NCI-H345 treated with DMSO at 0.1 percent for 48 hours (cell line): ENCODE measurements around the gene C8B.

ENCODE experiments used
- DNase-seq: peaks from one replicate; lab custom pipeline; 2025; ENCODE audit not compliant: unreplicated experiment; lab: John Stamatoyannopoulos, UW

Gene C8B

DNA sequence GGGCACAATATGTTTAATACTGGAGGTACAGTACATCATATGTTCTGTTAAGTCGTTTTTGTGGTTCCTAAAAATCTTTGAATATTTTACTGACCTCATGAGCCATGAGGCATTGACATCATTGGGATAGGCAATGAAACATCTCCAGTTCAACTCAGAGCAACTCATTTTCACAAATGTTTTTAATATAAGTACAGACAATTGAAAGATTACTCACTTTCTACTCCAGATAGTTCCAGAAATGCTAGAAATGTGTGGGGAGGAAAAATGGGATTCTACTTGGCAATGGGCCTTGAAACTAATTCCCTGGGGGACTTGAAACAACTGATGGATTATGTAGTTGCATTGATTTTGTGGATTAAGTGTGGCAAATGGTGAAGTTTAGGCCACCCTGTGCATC, 7.2 kb upstream of the C8B start:
- DNase-seq: no peak

- DNase-seq: no peak
Observed at GRCh38 chr1:56970280-56970679, 4.5 kb upstream of the C8B start.

DNA sequence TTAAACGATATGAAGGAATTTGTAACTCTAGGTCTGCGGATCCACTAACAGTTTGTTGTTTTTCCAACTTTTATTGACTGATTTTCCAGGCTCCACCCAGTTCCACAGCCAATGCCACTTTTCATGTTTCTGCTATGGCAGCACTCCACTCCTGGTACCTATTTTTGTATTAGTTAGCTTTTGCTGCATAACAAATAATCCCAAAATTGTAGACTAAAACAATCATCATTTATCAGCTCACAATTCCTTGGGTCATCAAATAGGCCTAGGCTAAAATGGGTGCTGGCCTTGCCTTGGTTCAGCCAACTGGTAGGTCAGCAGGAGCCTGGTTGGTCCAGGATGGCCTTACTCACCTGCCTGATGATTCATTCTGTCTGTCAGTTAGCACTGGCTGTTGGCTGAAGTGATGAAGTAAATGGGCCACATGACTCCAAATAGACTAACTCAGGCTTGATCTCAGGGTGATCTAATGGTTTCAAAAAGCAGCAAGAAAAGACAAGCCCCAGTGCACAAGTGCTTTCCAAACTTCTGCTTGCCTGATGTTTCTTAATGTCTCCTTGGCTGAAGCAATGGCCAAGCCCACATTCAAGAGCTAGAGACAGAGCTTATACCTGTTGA, 3.2 kb upstream of the C8B start:
- DNase-seq: no peak

DNA sequence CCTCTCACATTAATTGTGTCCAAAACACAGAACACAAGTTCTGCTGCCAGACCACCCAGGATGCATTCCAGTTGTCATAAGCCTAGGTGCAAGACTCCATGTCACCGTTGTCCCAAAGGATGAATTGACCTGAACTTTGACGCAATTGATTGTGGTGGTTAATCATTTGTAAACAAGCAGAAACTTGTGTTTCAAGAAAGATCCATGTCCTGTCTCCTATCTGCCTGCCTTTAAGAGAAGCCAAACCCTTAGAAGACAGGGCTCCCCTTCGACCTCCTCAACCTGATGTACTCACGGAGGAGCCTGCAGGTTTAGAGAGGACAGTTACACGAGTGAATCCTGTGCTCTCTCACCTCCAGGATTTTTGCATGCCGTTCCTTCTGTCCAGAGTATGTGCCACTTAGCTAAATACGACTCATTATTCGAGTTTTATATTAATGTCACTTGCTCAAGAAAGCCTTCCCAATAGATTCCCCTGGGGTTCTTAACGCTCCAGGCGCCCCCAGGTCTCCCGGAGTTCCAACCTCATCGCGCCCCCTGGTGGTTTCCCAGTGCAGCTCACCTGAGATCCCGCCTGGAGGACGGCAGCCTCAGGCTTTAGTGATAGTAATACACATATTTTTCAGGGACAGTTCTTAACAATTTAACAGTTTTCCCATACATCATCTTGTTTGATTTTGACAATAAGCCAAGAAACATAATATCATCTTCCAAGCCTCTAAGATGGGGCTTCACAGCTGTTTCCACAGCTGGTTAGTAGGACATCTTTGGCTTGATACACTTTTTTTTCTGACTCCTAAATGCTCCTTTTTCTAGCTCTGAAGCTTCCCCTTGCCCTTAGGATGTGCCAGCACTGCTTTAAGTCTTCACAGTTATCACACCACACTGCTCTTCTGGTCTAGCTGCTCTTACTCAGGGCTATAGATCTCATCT, 2.4 kb upstream of the C8B start:
- DNase-seq: no peak

- no peak for DNase-seq
Observed at GRCh38 chr1:56967355-56967754, 1.5 kb upstream of the C8B start.

DNA sequence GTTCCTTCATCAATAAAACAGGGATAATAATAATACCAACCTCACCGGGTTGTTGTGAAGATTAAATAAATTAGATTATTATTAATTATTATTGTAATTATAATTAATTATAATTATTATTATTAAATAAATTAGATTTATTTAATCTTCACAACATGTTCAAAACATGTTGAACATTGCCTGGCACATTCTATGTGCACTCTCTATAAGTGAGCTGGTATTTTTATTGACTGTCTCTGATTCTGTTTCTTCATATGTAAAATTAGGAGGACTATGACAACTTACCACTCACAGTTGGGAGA, 834 bp upstream of the C8B start:
- DNase-seq: no peak

DNA sequence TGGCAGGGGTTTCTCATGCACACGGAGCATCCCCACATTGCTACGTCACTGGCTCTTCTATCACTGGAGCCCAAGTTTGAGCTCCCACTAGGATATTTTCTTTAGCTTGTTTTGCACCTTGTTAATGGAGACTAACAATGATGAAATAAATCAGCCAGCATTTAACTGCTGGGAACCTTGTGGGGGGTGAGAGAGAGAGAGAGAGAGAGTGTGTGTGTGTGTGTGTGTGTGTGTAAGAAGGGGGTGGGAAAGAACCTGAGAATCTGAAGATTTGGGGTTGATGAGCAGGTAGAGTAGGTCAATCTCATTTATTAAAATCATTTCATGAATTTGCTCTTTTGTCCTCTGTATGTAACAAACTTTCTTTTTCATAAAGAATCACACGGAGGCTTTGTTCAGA, 624 bp downstream of the C8B start:
- no peak for DNase-seq

DNA sequence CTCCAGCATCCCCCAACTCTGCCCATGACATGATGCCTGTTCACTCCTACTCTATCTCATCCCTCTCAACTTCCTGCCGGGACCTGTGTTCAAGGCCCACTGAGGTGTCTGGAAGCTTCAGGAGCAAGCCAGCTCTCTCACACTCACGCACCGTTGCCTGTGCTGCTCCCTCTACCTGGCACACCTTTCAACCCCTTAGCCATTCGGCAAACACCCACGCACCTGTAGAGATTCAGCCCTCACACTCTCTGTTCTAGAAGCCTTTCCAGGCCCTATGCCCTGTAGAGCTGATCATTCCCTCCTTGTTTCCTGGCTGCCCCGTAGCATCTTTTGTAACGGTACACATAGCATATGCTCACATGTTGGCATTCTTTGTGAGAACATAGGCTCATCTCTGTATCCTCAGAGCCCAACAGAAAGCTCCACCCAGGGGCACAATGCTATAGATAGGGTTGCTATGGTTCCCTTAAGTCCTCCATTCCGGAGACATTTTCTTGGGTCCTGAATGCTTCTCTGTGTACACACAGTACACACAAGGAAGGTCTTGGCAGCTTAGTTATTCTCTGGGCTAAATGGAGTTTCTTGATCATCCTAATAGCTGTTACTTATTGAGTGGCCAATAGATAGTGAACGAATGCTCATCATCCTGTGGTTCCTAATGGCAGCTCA, 1.3 kb downstream of the C8B start:
- DNase-seq: no peak

- DNase-seq: no peak
Observed at GRCh38 chr1:56963667-56964066, 2.1 kb downstream of the C8B start.

DNA sequence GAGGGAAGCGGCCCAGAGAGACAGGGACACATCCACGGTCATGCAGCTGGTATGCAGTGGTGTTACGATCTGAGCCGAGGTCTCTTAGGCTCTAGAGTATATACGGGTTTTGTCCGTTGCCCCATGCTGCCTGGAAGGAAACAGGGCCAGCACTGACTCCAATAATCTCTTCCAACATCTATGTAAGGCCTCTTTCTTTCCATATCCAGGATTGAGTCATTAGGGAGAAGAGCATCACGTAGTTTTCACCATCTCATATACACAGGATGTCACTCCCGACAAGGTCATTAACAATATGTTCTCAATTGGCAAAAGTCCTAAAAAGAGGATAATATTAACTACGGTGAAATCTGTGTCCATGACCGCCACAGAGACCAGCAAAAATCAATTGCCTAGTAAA, 4.4 kb downstream of the C8B start:
- DNase-seq: no peak

DNA sequence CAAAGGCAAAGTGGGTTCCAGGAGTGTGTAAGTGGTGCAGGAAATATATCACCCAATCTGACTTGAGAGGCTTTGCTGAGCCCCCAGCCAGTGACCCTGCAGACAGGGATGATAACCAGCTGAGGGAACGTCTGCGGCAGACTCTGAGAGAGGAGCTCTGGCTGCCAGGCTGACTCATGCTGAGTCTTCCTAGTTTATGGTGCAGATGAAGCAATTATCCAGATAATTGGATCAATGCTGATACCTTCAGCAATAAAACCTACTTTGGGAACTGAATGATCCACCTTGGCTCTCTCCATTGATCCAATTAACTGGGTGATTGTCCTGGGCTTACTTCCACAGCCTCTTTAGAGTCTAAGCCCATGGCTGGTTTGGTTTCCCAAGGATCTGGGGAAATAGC, 7.3 kb downstream of the C8B start:
- no peak for DNase-seq

DNA sequence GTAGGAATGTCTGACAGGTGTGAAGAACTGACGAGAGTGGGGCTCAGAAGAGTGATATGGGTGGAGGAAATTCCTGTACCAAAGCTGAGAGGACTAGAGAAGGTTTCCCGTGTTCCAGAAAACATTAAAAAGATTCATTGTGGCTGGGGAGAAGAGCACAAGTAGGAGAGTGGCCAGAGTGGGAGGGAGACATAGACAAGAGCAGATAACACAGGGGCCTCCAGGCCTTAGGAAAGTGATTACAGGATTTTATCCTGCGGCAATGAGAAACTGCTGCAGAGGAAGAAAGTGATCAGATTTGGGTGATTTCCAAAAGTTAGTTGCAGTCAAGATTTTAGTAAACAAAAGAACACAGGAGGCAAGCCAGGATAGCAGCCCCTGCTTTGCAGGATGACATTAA, 7.9 kb downstream of the C8B start:
- no peak for DNase-seq

DNA sequence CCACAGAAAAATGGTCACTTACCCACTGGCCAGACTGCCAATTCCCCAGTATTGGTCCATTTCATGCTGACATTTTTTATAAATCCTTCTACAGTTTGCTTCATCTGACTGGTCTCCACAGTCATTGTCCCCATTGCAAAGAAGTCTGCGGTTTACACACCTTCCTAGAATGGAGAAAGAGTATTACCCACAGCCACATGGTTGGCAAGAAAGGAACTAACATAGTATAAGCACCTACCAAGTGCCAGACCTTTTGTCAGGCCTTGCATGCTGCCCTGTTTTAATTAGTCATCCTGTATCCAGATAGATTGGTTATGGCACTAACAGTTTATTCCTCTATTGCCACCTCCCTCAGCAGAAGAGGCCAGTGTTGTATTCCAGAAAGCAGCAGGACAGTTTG, 11.2 kb downstream of the C8B start:
- no peak for DNase-seq

- no peak for DNase-seq
Observed at GRCh38 chr1:56953386-56953785, 12.4 kb downstream of the C8B start.

DNA sequence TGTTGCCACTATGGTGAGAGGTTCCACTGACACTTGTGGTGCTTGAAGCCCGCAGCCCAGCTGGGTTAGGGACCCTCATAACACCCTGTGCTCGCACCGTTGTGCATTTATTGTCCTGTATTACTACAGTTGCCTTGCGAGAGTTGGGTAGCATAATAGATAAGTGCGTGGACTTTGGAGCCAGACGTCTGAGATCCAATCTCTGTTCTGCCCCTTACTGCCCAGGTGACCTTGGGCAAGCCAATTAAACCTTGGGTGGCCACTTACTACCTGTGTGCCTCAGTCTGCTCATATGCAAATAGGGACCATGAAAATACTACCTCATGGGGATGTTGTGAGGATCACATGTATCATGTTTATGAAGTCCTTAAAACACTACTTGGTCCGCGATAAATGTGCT, 13.3 kb downstream of the C8B start:
- DNase-seq: no peak

- DNase-seq: no peak
Observed at GRCh38 chr1:56948403-56949023, 17.3 kb downstream of the C8B start.

DNA sequence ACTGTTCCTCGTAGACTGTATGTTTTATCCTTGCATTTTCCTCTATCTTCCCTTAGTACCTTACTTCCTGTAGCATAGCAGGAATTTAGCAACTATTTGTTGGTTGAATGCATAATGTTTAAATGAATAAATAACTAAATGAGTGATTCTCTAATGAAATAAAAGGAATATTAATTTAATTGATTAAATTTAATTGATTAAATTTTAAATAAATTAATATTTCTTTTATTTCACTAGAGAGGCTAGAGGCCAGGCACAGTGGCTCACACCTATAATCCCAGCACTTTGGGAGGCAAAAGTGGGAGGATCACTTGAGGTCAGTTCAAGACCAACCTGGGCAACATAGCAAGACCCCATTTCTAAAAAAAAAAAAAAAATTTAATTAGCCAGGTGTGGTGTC, 25.8 kb downstream of the C8B start:
- DNase-seq: no peak

GRCh38 chr1:56939209-56939608, 26.6 kb downstream of the C8B start:
- no peak for DNase-seq

DNA sequence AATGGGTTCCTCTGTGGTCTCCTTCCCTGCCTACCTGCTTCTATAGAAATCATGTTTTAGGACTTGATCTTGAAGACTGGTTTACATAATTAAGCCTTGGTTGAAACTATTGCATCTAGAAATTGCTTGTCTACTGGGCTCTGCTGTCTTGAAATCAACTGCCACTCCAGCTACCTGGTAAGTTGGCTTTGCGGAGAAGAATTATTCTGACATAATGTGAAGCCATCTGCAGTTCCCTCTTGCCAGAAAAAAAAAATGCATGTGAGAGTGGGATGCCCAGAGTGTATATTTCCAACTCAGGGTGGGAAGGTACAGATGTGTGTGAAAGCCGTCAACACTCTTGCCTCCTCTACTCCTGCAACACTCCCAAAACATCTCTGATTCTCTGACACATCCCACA, 27.2 kb downstream of the C8B start:
- no peak for DNase-seq

DNA sequence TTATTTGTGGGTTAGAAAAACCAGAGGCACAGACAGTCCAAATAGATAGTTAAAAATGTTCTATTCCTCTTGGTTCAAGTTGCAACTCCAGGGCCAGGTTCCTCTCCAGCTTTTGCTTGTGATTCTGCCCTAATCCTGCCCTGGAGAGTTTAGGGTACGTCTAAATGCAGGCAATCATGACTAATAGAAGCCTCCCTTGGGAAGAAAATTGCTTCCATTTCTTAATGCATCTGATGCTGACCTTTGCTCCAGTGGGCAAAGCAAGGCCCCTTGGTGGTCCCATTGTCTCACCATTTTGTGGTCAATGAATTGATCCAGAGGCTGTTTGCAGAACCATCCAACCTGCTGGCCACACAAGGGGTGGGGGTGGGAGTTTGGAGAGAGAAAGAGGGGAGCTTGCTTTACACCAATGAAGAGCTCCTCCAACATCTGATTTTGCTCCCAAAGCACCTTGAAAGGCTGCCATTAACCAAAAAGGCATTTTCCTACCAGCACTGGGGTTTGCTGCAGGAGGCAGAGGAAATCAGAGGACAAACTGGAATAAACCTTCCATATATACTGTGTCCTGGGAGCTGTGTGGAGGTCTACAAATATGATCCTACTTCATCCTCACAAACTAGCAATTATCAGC, 31.3 kb downstream of the C8B start:
- DNase-seq: no peak

DNA sequence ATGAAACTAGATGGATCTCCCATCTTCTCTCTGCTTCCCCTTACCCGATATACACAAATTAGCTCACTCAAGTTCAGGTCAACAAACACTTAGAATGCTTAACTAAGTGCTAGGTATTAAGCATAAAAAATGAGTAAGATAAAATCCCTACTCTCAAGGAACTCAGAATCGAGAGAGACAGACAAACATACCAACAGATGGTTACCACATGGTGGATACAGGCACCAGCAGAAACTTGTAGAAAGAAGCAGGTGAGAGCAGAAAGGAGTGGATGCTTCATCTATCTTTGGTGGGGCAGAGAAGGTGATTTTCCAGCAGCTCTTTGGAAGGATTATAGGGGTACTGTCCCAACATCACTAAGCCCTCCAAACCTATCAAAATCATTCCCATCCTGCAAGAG, 32.2 kb downstream of the C8B start:
- DNase-seq: no peak
